GM12873 (cell line): Measurements from ENCODE around the gene CDH11.

Experiments used
- TF ChIP-seq, protein P1 (sequence below): IDR thresholded peaks from 2 replicates; pipeline ENCODE4 v1.5.1; 2012; ENCODE audit warnings: low read depth, mild to moderate bottlenecking, moderate library complexity, low read length, control low read depth; ENCODE audit not compliant: insufficient read depth; ENCODE audit errors: missing control alignments

Gene CDH11

DNA sequence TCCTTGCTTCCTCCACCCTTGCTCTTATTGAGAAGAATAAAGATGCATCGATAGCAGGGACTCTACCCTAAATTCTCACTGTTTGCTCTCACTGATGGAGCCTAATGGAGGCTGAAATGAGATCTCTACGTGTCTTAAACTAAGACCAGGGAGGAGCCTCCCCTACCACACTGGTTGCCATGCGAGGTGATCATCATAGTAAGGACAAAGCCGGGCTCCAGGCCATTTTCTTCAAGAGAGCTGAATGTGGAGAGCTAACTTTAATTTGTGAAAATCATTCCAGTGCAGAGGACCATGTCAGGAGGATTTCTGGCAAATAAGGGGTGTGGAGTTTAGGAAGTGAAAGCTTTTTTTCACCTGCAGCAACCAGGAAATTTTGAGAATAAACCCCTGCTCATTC, 5.6 kb downstream of the CDH11 start:
- TF ChIP-seq, protein P1, sequence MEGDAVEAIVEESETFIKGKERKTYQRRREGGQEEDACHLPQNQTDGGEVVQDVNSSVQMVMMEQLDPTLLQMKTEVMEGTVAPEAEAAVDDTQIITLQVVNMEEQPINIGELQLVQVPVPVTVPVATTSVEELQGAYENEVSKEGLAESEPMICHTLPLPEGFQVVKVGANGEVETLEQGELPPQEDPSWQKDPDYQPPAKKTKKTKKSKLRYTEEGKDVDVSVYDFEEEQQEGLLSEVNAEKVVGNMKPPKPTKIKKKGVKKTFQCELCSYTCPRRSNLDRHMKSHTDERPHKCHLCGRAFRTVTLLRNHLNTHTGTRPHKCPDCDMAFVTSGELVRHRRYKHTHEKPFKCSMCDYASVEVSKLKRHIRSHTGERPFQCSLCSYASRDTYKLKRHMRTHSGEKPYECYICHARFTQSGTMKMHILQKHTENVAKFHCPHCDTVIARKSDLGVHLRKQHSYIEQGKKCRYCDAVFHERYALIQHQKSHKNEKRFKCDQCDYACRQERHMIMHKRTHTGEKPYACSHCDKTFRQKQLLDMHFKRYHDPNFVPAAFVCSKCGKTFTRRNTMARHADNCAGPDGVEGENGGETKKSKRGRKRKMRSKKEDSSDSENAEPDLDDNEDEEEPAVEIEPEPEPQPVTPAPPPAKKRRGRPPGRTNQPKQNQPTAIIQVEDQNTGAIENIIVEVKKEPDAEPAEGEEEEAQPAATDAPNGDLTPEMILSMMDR, result no peak

DNA sequence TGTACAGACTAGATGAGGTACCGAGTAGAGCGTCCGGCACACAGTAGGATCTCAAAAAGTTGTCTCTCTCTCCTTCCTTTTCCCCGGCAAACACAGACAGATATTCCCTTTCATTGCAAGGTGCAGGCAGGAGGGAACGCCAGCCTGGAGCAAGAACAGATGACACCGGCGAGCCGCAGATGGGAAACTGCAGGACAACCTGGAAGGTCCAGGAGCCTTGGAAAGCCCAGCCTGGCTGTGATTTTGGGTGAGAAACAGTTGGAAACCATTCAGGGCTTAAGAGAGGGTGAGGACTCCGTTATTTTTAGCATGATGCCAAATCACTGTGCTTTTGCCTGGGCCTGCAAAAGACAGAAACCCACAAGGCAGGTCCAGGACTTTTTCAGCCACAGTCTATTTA, 7.3 kb downstream of the CDH11 start:
- TF ChIP-seq, protein P1, result no peak

DNA sequence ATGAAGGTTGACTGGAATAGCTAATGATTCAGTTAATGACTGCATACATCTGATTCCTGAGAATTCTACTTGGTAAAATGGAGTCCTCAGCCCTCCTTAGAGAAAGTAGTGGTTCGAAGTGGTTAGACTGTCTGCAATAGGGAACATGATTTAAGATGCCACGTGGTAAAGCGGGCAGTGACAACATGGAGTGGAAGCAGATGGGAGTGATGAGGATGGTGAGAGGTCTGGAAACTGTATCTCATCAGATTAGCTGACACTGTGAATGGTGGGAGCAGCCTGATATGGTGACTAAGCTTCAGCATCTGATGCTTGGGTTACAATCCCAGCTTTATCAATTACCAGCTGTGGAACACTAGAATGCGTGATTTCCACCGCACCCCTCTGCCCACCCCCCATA, 8.4 kb downstream of the CDH11 start:
- TF ChIP-seq, protein P1, result no peak

DNA sequence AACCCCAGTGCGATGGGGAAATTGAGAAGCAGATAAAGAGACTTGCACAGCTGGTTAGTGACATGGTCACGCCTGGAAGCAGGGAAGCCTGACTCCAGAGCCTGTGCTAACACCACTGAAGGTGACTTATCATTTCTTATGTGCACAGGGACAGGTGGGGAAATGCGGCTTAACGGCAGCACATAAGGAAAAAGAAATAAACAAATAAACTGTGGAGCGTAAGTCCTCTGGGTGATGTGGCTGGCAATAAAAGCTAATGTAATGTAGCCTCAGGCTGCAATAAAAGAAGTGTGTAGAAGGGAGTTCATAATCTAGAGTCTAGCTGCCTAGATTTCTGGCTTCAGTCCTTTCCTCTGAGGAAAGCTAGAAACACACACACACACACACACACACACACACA, 10.6 kb downstream of the CDH11 start:
- TF ChIP-seq, protein P1, result no peak

DNA sequence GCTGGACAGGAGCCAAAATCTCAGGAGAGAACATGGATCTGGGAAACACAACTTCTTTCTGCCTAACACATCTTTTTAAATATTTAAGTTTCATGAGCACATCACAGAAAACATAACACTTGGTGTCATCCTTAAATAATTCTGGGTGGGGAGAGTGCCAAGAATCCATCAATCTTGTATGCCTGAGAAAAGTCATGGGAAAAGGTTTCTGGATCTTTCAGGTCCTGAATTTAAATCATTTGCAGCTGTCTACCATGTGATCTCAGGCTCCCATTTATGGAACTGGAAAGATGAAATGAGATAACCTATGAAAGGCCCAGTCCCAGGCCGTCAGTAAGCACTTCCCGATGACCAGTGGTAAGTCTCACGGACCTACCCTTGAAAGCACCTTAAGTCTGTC, 15.1 kb downstream of the CDH11 start:
- TF ChIP-seq, protein P1, result no peak

DNA sequence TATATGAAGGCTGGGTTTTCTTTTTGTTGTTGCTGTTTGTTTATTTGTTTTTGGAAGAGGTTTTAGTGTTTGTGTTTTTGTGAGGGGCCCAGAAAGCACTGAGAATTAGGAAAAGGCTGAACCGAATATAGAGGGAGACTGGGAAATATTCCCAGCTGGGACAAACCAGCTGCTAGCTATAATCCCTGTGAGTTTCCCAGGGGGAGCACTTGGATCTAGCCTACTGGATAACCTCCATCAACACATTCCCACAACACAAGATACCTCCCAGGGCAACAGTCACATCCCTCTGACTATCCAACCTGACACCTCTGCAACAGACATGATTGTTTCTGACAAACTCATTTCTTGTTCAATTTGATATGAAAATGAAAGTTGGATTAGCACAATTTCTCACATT, 16.7 kb downstream of the CDH11 start:
- TF ChIP-seq, protein P1, result no peak

DNA sequence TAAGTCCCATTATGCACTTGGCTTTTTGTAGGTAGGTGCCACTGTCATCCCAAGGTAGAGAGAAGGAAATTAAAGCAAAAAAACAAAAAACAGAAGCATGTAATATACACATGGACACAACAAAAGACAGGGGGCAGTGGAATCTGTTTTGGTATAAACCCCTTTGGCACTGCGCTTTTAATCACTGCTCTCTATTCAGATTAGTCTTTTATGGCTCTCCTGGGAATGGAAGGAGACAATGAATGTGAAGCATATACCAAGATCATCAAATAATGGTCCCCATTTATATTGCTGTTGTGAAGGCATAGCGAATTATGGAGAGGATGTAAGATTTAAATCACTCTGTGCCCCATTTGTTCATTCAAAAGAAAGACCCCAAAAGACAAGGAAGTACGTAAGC, 17.4 kb downstream of the CDH11 start:
- TF ChIP-seq, protein P1, result no peak
